DND-41 (cell line): Measurements from ENCODE around the gene DGKG.
A peak's percentile ranks its signal among the peaks of the same experiment; 100 is the strongest.

Experiments
- ATAC-seq: fragments of 200-7000 bp; cut with Tn5 transposase; 3 replicates; pipeline ENCODE4 v1.9.1; 2021; ENCODE audit warnings: low read depth; ENCODE audit not compliant: insufficient read depth
- DNase-seq: peaks from one replicate; pipeline ENCODE4 v3.0.0-alpha.2; 2020
- H2AFZ ChIP-seq: 2 replicates; pipeline ENCODE4 v1.6.0; 2012; ENCODE audit warnings: low read depth, low read length
- H3K27ac ChIP-seq: 2 replicates; pipeline ENCODE4 v1.5.1; 2012; ENCODE audit warnings: low read length, inconsistent platforms
- H3K27me3 ChIP-seq: fragments of 200-600 bp; sonication (generic); 2 replicates; pipeline ENCODE4 v1.6.0; 2012; ENCODE audit warnings: low read length, mild to moderate bottlenecking, inconsistent platforms; ENCODE audit not compliant: insufficient read depth, poor library complexity
- H3K36me3 ChIP-seq: 2 replicates; pipeline ENCODE4 v1.5.1; 2012; ENCODE audit warnings: low read length, inconsistent platforms; ENCODE audit not compliant: insufficient read depth
- H3K4me1 ChIP-seq: 2 replicates; pipeline ENCODE4 v1.5.1; 2012; ENCODE audit warnings: mild to moderate bottlenecking, low read length; ENCODE audit not compliant: insufficient read depth
- H3K4me2 ChIP-seq: 2 replicates; pipeline ENCODE4 v1.6.0; 2012; ENCODE audit warnings: mild to moderate bottlenecking, moderate library complexity, low read length, inconsistent platforms; ENCODE audit not compliant: insufficient read depth
- H3K4me3 ChIP-seq, 2 experiments: fragments of 200-600 bp in 1 of 2; shearing (Covaris generic) in 1 of 2; 2 replicates each; pipeline ENCODE4 v1.5.1; 2012 to 2016; ENCODE audit warnings: inconsistent platforms in 2 of 2, low read length in 2 of 2, mild to moderate bottlenecking in 2 of 2, low read depth in 1 of 2, moderate library complexity in 1 of 2
- H3K79me2 ChIP-seq: 2 replicates; pipeline ENCODE4 v1.6.0; 2012; ENCODE audit warnings: low read length, inconsistent platforms; ENCODE audit not compliant: insufficient read depth
- H3K9ac ChIP-seq: 2 replicates; pipeline ENCODE4 v1.6.0; 2012; ENCODE audit warnings: low read depth, mild to moderate bottlenecking, inconsistent platforms, low read length, moderate library complexity
- H3K9me3 ChIP-seq: 2 replicates; pipeline ENCODE4 v1.5.1; 2012; ENCODE audit warnings: low read length, moderate library complexity, mild to moderate bottlenecking, inconsistent platforms; ENCODE audit not compliant: insufficient read depth, severe bottlenecking
- H4K20me1 ChIP-seq: 2 replicates; pipeline ENCODE4 v1.6.0; 2012; ENCODE audit warnings: low read length; ENCODE audit not compliant: insufficient read depth
- EZH2 ChIP-seq: IDR thresholded peaks from 3 replicates; pipeline ENCODE4 v1.6.1; 2012; ENCODE audit warnings: borderline replicate concordance, low read depth, mild to moderate bottlenecking, moderate library complexity, low read length, inconsistent platforms; ENCODE audit not compliant: severe bottlenecking
- TF ChIP-seq, protein P1 (sequence below): IDR thresholded peaks from 2 replicates; pipeline ENCODE4 v1.5.1; 2012; ENCODE audit warnings: borderline replicate concordance, low read length, moderate library complexity, mild to moderate bottlenecking; ENCODE audit not compliant: poor library complexity, severe bottlenecking; ENCODE audit errors: extremely low read depth

Gene DGKG

DNA sequence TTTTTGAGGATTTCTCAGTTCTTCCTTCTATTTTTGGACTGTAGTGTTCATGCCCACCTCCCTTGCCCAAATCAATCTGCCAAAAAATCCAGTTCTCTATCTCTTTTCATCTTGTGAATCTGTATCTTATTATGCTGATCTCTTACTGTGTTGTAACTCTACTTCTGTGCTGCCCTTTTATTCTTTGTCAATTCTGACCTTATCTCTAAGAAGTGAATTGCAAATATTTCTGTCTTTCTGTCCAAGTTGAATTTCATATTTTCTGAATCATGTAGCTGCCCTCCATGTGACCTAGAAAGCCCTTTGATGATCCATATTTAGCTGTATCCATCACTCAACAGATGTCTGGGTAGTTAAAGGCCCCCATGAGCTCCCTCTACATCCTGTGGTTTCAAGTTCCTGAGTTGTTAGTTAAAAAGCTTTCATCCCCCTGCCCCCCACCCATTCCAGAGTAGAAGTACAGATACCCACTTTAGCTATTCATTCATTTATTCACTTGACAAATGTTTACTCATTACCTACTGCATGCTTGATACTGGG lies 219.6 kb downstream of the DGKG start:
- Histone ChIP-seq H3K4me1 (peaks cover 16% of the 10 kb centered on the region), H3K36me3 (no peaks in the 10 kb centered on the region), H3K79me2 (no peaks in the 10 kb centered on the region), H2AFZ (no peak overlapping the region), H3K9me3 (no peaks in the 10 kb centered on the region), H3K27ac (no peak overlapping the region), H4K20me1 (no peaks in the 10 kb centered on the region), H3K9ac (no peak overlapping the region), H3K4me3 (no peak overlapping the region), H3K4me2 (no peak overlapping the region), H3K27me3 (peaks cover 19% of the 10 kb centered on the region)
- ATAC-seq: peak; percentile 98
- DNase-seq: peak; percentile 60
- TF ChIP-seq, protein P1, sequence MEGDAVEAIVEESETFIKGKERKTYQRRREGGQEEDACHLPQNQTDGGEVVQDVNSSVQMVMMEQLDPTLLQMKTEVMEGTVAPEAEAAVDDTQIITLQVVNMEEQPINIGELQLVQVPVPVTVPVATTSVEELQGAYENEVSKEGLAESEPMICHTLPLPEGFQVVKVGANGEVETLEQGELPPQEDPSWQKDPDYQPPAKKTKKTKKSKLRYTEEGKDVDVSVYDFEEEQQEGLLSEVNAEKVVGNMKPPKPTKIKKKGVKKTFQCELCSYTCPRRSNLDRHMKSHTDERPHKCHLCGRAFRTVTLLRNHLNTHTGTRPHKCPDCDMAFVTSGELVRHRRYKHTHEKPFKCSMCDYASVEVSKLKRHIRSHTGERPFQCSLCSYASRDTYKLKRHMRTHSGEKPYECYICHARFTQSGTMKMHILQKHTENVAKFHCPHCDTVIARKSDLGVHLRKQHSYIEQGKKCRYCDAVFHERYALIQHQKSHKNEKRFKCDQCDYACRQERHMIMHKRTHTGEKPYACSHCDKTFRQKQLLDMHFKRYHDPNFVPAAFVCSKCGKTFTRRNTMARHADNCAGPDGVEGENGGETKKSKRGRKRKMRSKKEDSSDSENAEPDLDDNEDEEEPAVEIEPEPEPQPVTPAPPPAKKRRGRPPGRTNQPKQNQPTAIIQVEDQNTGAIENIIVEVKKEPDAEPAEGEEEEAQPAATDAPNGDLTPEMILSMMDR: no peak
- no peak for TF ChIP-seq EZH2

DNA sequence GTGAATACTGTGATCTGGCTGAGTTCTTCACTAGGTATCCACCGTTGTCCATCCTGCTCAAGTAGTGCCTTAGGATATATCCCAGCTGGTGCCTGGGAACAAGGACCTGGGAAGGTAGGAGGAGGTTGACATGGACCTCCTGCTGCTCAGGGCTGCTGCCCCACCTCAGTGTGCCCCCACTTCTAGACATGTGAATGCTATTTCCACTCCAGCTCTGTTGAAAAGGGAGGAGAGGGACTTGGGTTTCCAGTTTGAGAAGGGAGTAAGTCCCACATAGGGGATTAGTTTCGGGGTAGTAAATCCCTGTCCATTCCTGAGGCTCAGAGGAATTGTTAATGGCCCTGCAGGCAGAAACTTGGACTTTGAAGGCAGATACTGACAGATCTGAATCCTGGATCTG lies 220.2 kb downstream of the DGKG start:
- H3K9me3 ChIP-seq: no peaks in the 10 kb centered on the region
- H2AFZ ChIP-seq: no peak overlapping the region
- no peak overlapping the region for H3K27ac ChIP-seq
- peaks cover 16% of the 10 kb centered on the region for H3K4me1 ChIP-seq
- no peaks in the 10 kb centered on the region for H3K79me2 ChIP-seq
- no peak overlapping the region for H3K9ac ChIP-seq
- no peak overlapping the region for H3K4me2 ChIP-seq
- H3K27me3 ChIP-seq: peaks cover 15% of the 10 kb centered on the region
- H3K36me3 ChIP-seq: no peaks in the 10 kb centered on the region
- DNase-seq (no peak), ATAC-seq (no peak)
- no peak overlapping the region for H3K4me3 ChIP-seq
- no peak for TF ChIP-seq EZH2
- TF ChIP-seq, protein P1: no peak
- no peaks in the 10 kb centered on the region for H4K20me1 ChIP-seq

DNA sequence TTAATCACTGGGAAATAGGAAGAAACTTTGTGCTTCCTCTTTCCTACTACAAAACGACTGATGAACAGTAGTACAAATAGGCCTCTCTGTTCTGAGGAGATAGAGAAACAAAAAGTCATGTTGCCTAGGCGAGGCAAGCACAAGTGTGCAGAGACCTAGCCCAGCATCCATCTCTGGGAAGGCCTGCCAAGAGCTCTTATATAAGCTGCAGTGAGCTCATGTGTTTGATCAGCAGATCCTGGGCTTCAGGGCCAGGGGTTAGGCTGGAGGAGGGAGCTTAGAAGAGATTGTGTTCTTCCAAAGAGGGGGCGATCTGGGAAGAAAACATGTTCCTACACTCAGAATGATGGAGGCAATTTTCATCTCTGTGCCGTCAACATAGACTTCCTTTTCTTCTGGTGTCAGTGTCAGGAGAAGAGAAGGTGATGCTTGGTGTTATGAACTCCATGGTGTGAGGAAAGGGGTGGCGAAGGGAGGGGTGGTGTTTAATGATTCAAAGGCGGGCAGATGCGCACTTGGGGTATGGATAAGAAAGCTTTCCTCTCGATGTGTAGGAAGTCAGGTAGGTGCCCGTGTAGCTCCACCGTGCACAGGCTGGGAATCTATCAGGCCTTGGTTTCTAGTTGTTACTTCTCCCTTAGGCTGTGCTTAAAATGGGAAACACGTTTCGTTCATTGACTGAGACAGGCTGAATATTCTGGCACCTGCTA lies 223.6 kb downstream of the DGKG start:
- H3K4me1 ChIP-seq: peaks cover 15% of the 10 kb centered on the region
- DNase-seq: no peak

More for the DNA sequence above, 223.6 kb downstream of the DGKG start:
- H3K36me3 ChIP-seq: no peaks in the 10 kb centered on the region
- no peaks in the 10 kb centered on the region for H3K9me3 ChIP-seq
- H3K4me2 ChIP-seq: no peak overlapping the region
- H3K9ac ChIP-seq: no peak overlapping the region
- peaks cover 12% of the 10 kb centered on the region for H3K27me3 ChIP-seq
- H3K4me3 ChIP-seq: no peak overlapping the region
- H4K20me1 ChIP-seq: no peaks in the 10 kb centered on the region
- no peak for ATAC-seq
- no peak overlapping the region for H2AFZ ChIP-seq
- H3K27ac ChIP-seq: no peak overlapping the region
- H3K79me2 ChIP-seq: no peaks in the 10 kb centered on the region
- no peak for TF ChIP-seq EZH2
- TF ChIP-seq, protein P1: no peak
